GM12865 (cell line): ENCODE results near the gene FHIT.

Source experiments
- DNase-seq: peaks from one replicate; pipeline ENCODE4 v3.0.0; 2010; ENCODE audit warnings: low read depth
- H3K4me3 ChIP-seq: 2 replicates; pipeline ENCODE4 v1.5.1; 2011; ENCODE audit warnings: mild to moderate bottlenecking, low read depth, low read length, control low read depth
- CTCF ChIP-seq: IDR thresholded peaks from 2 replicates; pipeline ENCODE4 v1.5.1; 2011; ENCODE audit warnings: low read length, control low read depth, low read depth, inconsistent platforms; ENCODE audit not compliant: insufficient read depth; ENCODE audit errors: missing control alignments

The FHIT gene

DNA sequence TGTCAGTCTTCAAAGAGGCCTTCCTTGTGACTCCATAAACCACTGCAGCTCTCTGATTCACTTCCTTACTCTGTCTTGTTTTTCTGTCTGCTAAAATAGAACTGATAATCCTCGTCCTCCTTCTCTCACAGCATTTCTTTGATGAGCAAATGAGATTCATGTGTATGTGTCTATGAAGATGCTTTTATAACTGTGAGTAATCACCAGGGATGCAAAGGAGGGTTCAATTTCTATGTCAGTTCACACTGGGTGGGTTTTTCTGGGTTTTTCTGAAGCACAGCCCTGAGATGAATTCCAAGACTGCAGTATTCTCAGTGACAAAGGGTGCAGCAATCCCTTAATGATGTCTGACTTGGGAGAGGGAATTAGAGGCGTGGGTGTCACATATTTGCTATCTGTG, 1454.8 kb downstream of the FHIT start:
- DNase-seq = no peak
- no peak overlapping the region for H3K4me3 ChIP-seq
- TF ChIP-seq CTCF = no peak

GRCh38 chr3:59795756-59796155, 1455.5 kb downstream of the FHIT start:
- no peak for DNase-seq
- TF ChIP-seq CTCF = no peak
- H3K4me3 ChIP-seq = no peak overlapping the region

DNA sequence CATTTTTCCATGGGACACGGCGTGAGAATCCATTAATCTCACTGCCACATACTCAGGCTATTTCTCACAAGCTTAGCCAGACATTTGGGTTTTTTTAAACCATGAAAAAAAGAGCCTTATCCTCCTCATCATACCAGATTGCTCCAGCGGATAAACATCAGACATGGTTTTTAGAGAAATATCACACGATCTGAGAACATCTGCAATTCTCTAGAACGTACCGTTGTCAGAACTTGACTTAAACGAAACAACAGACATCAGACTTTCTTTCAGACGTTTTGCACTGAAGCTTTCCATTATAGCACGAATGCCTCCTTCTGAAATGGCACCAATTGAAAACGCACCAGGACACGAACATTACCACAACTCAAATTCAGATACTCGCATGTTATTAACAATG, 1457.3 kb downstream of the FHIT start:
- no peak for TF ChIP-seq CTCF
- no peak overlapping the region for H3K4me3 ChIP-seq
- no peak for DNase-seq

- DNase-seq = no peak
- no peak overlapping the region for H3K4me3 ChIP-seq
- no peak for TF ChIP-seq CTCF
Measured at GRCh38 chr3:59791774-59792308, 1459.4 kb downstream of the FHIT start.

DNA sequence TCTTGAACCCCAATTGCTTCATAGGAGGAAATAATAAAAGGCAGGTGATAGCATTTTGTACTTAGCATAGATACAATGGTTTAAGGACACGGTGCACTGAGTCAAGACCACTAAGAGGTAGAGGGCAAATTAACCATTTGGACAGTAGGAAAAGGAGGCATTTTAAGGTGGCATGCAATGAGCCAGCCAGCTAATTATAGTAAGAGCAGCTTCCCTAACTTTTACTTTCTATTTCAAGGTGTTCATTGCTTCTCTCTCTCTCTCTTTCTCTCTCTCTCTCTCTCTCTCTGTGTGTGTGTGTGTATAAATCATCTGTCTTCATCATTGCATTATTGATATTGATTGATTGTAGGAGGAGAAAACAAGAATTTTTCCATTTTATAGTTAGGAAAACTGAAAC, 1461.0 kb downstream of the FHIT start:
- no peak for DNase-seq
- H3K4me3 ChIP-seq = no peak overlapping the region
- no peak for TF ChIP-seq CTCF

DNA sequence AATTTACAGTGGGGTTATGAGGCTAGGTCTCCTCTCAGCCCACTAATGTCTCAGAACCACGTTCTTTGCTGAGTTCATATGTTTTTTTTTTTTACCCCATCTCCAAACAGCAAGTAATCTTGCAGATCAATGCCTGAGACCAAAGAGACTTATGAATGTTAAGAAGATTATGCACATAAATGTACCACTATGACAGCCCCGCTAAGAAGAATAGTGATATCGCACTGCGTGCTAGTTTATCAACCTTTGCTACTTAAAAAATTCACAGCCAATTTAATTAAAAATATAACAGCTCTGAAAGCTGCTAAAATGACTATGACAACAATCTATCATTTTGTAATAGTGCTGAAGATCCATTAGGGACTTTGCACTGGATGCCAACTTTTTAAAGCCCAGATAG, 1462.5 kb downstream of the FHIT start:
- H3K4me3 ChIP-seq = no peak overlapping the region
- TF ChIP-seq CTCF = no peak
- DNase-seq = no peak

GRCh38 chr3:59788133-59788532, 1463.1 kb downstream of the FHIT start:
- TF ChIP-seq CTCF = no peak
- DNase-seq = no peak
- no peak overlapping the region for H3K4me3 ChIP-seq
